Measurements from ENCODE around the gene CCNY.

DNA sequence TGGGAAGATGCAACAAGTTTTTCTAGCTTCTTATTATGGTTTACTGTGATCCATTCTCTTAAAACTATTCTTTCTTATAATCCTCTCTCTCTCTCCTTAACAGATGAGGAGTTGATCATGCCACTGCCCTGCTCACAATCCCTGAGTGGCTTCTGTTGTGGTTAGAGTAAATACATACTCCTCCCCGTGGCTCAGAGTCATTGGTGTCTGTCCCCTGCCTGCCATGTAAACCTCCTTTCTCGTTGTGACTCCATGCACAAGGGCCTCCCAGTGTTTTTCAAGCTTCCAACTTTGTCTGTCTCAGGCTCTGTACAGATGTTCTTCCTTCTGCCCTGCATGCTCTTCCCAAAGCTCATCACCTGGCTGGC, 20.4 kb downstream of the CCNY start:
- TF ChIP-seq CTCF (IDR thresholded peaks at IDR 0.05; ENCODE audit: low read depth, low read length, poor library complexity, severe bottlenecking) (no peak), EZH2phosphoT487 (IDR thresholded peaks at IDR 0.05; ENCODE audit: borderline replicate concordance, low read length) (no peak)

Data from DOHH2 (cell line).